Measurements from ENCODE around the gene UNC119B.

The UNC119B gene

DNA sequence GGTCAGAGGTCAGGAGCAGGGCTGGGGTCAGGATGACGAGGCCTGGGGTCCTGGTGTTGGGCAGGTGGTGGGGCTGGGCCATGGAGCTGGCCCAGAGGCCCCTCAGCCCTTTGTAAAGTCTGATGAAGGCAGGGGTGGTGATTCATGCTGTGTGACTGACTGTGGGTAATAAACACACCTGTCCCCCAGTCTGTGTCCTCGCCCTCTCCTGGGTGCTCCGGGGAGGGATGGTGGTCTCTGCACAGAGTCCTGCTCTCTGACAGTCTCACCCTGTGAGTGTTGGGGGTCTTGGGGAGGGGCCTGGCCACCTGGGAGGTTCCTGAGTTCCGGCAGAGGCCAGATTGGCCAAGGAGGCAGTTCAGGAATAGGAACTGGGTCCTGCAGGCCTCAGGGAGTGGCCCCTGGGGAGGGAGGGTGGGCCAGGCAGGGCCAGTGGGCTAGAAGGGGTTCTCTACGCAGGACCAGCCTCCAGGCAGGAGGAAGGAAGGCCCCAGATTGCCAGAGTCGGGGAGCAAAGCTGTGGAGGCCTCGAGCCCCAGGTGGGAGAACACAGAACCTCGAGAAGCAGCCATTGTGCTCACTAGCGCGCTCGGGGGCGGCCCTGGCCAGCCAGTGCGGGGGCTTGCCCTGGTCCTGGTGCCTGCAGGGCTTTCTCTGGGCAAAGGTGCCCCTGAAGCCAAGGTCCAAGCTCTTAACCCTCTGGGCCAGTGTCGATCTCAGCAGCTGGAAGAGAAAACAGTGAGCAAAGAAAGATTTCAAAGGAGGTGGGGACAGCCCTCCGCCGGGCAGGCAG, 29.8 kb downstream of the UNC119B start:
- Histone ChIP-seq H3K4me3 (ENCODE audit: low read length) (no peak overlapping the region), H2AFZ (ENCODE audit: low read length) (no peak overlapping the region), H3K27ac (ENCODE audit: low read length) (no peak overlapping the region), H3K36me3 (replicated peaks; ENCODE audit: insufficient read depth, low read length) (no peaks in the 10 kb centered on the region), H3K27me3 (replicated peaks; ENCODE audit: insufficient read depth, low read length) (no peaks in the 10 kb centered on the region), H3K79me2 (ENCODE audit: low read length) (no peaks in the 10 kb centered on the region), H3K9me2 (replicated peaks; ENCODE audit: insufficient read depth, low read length) (no peaks in the 10 kb centered on the region), H3K4me1 (ENCODE audit: low read length) (no peaks in the 10 kb centered on the region), H3K9me3 (replicated peaks; ENCODE audit: insufficient read depth, low read length) (no peaks in the 10 kb centered on the region), H3K9ac (ENCODE audit: low read length) (no peak overlapping the region), H3K4me2 (ENCODE audit: low read depth, low read length) (no peak overlapping the region), H4K20me1 (ENCODE audit: insufficient read depth, low read length) (no peaks in the 10 kb centered on the region), H3F3A (ENCODE audit: insufficient read depth, low read length) (no peaks in the 10 kb centered on the region)
- DNase-seq, result no peak
- TF ChIP-seq EZH2 (optimal IDR thresholded peaks at IDR 0.05; ENCODE audit: low read depth, low read length) (no peak), EZH2phosphoT487 (IDR thresholded peaks at IDR 0.05; ENCODE audit: low read length) (no peak)
- TF ChIP-seq, protein P1, sequence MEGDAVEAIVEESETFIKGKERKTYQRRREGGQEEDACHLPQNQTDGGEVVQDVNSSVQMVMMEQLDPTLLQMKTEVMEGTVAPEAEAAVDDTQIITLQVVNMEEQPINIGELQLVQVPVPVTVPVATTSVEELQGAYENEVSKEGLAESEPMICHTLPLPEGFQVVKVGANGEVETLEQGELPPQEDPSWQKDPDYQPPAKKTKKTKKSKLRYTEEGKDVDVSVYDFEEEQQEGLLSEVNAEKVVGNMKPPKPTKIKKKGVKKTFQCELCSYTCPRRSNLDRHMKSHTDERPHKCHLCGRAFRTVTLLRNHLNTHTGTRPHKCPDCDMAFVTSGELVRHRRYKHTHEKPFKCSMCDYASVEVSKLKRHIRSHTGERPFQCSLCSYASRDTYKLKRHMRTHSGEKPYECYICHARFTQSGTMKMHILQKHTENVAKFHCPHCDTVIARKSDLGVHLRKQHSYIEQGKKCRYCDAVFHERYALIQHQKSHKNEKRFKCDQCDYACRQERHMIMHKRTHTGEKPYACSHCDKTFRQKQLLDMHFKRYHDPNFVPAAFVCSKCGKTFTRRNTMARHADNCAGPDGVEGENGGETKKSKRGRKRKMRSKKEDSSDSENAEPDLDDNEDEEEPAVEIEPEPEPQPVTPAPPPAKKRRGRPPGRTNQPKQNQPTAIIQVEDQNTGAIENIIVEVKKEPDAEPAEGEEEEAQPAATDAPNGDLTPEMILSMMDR (IDR thresholded peaks at IDR 0.05; ENCODE audit: low read length), result no peak

GRCh38 chr12:120740871-120741270, 30.6 kb downstream of the UNC119B start:
- DNase-seq, result no peak
- Histone ChIP-seq H3K9me2 (replicated peaks; ENCODE audit: insufficient read depth, low read length) (no peaks in the 10 kb centered on the region), H2AFZ (ENCODE audit: low read length) (no peak overlapping the region), H3K4me1 (ENCODE audit: low read length) (no peaks in the 10 kb centered on the region), H3K9me3 (replicated peaks; ENCODE audit: insufficient read depth, low read length) (no peaks in the 10 kb centered on the region), H3K4me3 (ENCODE audit: low read length) (no peak overlapping the region), H3K9ac (ENCODE audit: low read length) (no peak overlapping the region), H3K79me2 (ENCODE audit: low read length) (no peaks in the 10 kb centered on the region), H3K27me3 (replicated peaks; ENCODE audit: insufficient read depth, low read length) (no peaks in the 10 kb centered on the region), H3K4me2 (ENCODE audit: low read depth, low read length) (no peak overlapping the region), H3K36me3 (replicated peaks; ENCODE audit: insufficient read depth, low read length) (no peaks in the 10 kb centered on the region), H3K27ac (ENCODE audit: low read length) (no peak overlapping the region), H3F3A (ENCODE audit: insufficient read depth, low read length) (no peaks in the 10 kb centered on the region), H4K20me1 (ENCODE audit: insufficient read depth, low read length) (no peaks in the 10 kb centered on the region)
- TF ChIP-seq, protein P1 (IDR thresholded peaks at IDR 0.05; ENCODE audit: low read length), result no peak

DNA sequence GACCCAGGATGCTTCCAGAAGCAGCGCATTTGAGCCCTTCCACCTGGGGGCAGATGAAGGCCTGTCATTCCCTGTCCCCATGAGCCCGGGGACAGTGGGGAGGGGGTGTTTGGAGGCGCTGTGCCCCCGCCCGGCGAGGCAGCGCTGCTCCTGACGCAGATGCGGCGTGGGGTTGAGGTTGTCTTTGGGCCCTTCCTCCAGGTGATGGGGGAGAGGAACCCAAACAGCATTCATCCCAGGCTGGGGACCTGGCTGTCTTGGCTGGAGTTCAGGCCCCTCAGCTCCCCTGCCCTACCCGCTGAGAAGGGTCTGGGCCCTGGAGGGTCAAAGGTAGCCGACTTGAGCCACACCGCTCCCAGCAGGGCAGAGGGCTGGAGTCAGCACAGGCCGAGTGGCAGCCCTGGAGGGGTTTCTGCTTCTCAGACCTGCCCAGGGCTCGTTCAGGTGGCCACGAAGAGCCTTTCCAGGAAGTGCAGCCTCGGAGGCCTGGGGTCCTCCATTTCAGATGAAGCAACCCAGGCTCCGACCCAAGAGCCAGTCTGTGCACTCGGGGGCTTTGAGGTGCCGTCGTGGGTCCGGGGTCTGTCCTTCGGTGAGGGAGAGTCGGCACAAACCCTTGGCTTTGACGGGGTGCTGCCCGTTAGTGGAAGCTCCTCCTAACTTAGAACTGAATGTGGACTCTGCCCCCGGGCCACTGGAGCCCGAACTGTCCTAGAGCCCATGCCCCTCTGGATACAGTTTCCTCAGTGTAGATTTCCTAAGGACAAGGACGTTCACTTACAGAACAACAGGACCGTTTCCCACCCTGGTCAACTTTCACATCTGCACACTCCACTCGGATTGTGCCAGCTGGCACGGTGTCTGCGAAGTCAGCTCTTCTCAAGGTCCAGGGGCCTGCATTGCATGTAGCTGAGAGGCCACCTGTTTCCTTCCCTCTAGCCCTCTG, 31.5 kb downstream of the UNC119B start:
- H3K9me2 ChIP-seq (replicated peaks; ENCODE audit: insufficient read depth, low read length), result no peaks in the 10 kb centered on the region
- no peak for TF ChIP-seq EZH2phosphoT487 (IDR thresholded peaks at IDR 0.05; ENCODE audit: low read length)
- TF ChIP-seq, protein P1 (IDR thresholded peaks at IDR 0.05; ENCODE audit: low read length), result no peak
- H3K79me2 ChIP-seq (ENCODE audit: low read length), result no peaks in the 10 kb centered on the region
- no peak for DNase-seq
- no peak overlapping the region for H3K27ac ChIP-seq (ENCODE audit: low read length)
- no peaks in the 10 kb centered on the region for H3K9me3 ChIP-seq (replicated peaks; ENCODE audit: insufficient read depth, low read length)
- H3K4me3 ChIP-seq (ENCODE audit: low read length), result no peak overlapping the region
- no peak overlapping the region for H3K9ac ChIP-seq (ENCODE audit: low read length)
- H3K4me1 ChIP-seq (ENCODE audit: low read length), result no peaks in the 10 kb centered on the region
- H3K36me3 ChIP-seq (replicated peaks; ENCODE audit: insufficient read depth, low read length), result no peaks in the 10 kb centered on the region
- no peaks in the 10 kb centered on the region for H4K20me1 ChIP-seq (ENCODE audit: insufficient read depth, low read length)
- H3K4me2 ChIP-seq (ENCODE audit: low read depth, low read length), result no peak overlapping the region
- H3K27me3 ChIP-seq (replicated peaks; ENCODE audit: insufficient read depth, low read length), result no peaks in the 10 kb centered on the region
- no peaks in the 10 kb centered on the region for H3F3A ChIP-seq (ENCODE audit: insufficient read depth, low read length)
- no peak overlapping the region for H2AFZ ChIP-seq (ENCODE audit: low read length)
